ENCODE measurements around the gene ARHGEF4.
"Not testable (repeated sequence)": the region's sequence is repeated elsewhere in the genome, so short reads cannot be mapped to it uniquely, and the experiment has no call there.

The ARHGEF4 gene

DNA sequence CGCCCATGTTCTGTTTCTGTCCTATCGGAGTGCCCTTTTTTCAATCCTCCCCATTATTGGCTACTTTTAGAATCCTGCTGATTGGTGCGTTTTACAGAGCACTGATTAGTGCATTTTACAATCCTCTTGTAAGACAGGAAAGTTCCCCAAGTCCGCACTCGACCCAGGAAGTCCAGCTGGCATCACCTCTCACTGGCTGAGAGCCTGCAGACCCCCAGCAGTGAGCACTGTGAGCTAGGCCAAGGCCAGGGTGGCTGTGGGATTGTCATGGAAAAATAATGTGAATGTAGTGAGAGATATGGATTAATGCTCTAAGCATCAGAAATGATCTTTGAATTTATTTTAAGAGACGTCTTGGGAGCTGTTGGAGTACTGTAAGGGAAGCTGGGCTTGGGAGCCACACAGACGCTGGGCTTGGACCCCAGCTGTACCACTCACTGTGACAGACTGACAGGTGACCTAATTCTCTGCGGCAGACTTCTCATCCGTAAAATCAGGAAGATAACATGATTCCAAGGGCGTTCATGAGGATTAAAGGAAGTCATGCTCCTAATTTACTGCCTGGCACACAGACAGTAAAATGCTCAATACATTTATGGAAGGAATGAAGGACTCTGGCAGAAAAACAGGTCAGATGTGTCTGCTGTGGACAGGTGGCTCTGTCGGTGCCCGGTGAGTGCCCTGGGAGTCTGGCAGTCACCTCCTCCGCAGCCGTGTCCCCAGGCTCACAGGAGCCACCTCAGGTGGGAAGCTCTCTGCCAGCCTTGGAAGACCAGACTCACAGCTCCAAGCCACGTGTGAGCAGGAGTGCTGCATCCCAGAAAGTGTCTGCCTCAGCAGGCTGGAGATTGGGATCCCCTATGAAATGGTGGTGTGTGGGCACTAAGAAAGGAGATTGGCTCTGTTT is 151.1 kb downstream of the ARHGEF4 start:
- H3K9me2 ChIP-seq (replicated peaks; ENCODE audit: low read depth, low read length): no peaks in the 10 kb centered on the region
- no peak overlapping the region for H3K9ac ChIP-seq (ENCODE audit: low read depth, low read length, poor library complexity, severe bottlenecking)
- H4K20me1 ChIP-seq (ENCODE audit: insufficient read depth, low read length, poor library complexity, severe bottlenecking): no peaks in the 10 kb centered on the region
- H3K4me2 ChIP-seq (ENCODE audit: low read depth, low read length, poor library complexity, severe bottlenecking): no peak overlapping the region
- TF ChIP-seq, protein P1, sequence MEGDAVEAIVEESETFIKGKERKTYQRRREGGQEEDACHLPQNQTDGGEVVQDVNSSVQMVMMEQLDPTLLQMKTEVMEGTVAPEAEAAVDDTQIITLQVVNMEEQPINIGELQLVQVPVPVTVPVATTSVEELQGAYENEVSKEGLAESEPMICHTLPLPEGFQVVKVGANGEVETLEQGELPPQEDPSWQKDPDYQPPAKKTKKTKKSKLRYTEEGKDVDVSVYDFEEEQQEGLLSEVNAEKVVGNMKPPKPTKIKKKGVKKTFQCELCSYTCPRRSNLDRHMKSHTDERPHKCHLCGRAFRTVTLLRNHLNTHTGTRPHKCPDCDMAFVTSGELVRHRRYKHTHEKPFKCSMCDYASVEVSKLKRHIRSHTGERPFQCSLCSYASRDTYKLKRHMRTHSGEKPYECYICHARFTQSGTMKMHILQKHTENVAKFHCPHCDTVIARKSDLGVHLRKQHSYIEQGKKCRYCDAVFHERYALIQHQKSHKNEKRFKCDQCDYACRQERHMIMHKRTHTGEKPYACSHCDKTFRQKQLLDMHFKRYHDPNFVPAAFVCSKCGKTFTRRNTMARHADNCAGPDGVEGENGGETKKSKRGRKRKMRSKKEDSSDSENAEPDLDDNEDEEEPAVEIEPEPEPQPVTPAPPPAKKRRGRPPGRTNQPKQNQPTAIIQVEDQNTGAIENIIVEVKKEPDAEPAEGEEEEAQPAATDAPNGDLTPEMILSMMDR (conservative IDR thresholded peaks at IDR 0.05; ENCODE audit: low read length): no peak
- no peak for TF ChIP-seq EZH2phosphoT487 (IDR thresholded peaks at IDR 0.05; ENCODE audit: borderline replicate concordance)
- H3K9me3 ChIP-seq (ENCODE audit: insufficient read depth, low read depth, low read length): no peaks in the 10 kb centered on the region
- H3F3A ChIP-seq (ENCODE audit: low read depth): no peaks in the 10 kb centered on the region
- no peaks in the 10 kb centered on the region for H3K79me2 ChIP-seq (ENCODE audit: insufficient read depth, low read length)
- H3K36me3 ChIP-seq (ENCODE audit: insufficient read depth, low read length): no peaks in the 10 kb centered on the region
- H3K4me3 ChIP-seq (ENCODE audit: low read length, poor library complexity, severe bottlenecking): no peak overlapping the region
- H2AFZ ChIP-seq (ENCODE audit: low read length): no peak overlapping the region
- peaks cover 5% of the 10 kb centered on the region for H3K4me1 ChIP-seq (ENCODE audit: insufficient read depth, low read length, poor library complexity, severe bottlenecking)
- H3K27me3 ChIP-seq (ENCODE audit: insufficient read depth, low read length, poor library complexity, severe bottlenecking): no peaks in the 10 kb centered on the region

GRCh38 chr2:130991446-130991845 is 154.7 kb downstream of the ARHGEF4 start:
- not testable (repeated sequence) for H2AFZ ChIP-seq (ENCODE audit: low read length); H3K36me3 ChIP-seq (ENCODE audit: insufficient read depth, low read length); H3K9me3 ChIP-seq (ENCODE audit: insufficient read depth, low read depth, low read length); H3K4me1 ChIP-seq (ENCODE audit: insufficient read depth, low read length, poor library complexity, severe bottlenecking); H3K27me3 ChIP-seq (ENCODE audit: insufficient read depth, low read length, poor library complexity, severe bottlenecking); H3F3A ChIP-seq (ENCODE audit: low read depth); H3K9ac ChIP-seq (ENCODE audit: low read depth, low read length, poor library complexity, severe bottlenecking); H3K9me2 ChIP-seq (replicated peaks; ENCODE audit: low read depth, low read length); H3K4me3 ChIP-seq (ENCODE audit: low read length, poor library complexity, severe bottlenecking); H3K4me2 ChIP-seq (ENCODE audit: low read depth, low read length, poor library complexity, severe bottlenecking); H3K79me2 ChIP-seq (ENCODE audit: insufficient read depth, low read length); H4K20me1 ChIP-seq (ENCODE audit: insufficient read depth, low read length, poor library complexity, severe bottlenecking)

GRCh38 chr2:130992003-130992402 is 155.3 kb downstream of the ARHGEF4 start:
- H4K20me1 ChIP-seq (ENCODE audit: insufficient read depth, low read length, poor library complexity, severe bottlenecking): not testable (repeated sequence)

DNA sequence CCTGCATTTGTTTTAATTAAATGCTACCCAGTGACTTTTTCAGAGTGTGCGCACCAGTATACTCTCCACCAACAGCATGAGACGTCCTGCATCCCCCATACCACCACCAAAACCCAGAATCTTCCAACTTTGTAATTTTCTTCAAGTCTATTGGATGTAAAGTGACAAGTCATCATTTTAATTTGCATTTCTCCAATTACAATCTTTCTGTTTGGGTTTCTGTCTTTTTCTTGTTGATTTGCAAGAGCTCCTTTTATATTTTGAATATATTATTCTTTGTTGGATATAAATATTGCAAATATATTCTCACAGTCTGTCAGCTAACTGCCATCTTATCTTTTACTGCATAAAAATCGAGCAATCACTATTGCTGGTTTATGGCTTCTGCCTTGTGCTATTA is 160.0 kb downstream of the ARHGEF4 start:
- Histone ChIP-seq H3K79me2 (ENCODE audit: insufficient read depth, low read length) (no peaks in the 10 kb centered on the region), H3K27me3 (ENCODE audit: insufficient read depth, low read length, poor library complexity, severe bottlenecking) (no peaks in the 10 kb centered on the region), H3K9me3 (ENCODE audit: insufficient read depth, low read depth, low read length) (no peaks in the 10 kb centered on the region), H3K9me2 (replicated peaks; ENCODE audit: low read depth, low read length) (no peaks in the 10 kb centered on the region), H3K9ac (ENCODE audit: low read depth, low read length, poor library complexity, severe bottlenecking) (no peak overlapping the region), H3K4me3 (ENCODE audit: low read length, poor library complexity, severe bottlenecking) (no peak overlapping the region), H2AFZ (ENCODE audit: low read length) (no peak overlapping the region), H3K4me1 (ENCODE audit: insufficient read depth, low read length, poor library complexity, severe bottlenecking) (no peaks in the 10 kb centered on the region), H3F3A (ENCODE audit: low read depth) (no peaks in the 10 kb centered on the region), H4K20me1 (ENCODE audit: insufficient read depth, low read length, poor library complexity, severe bottlenecking) (no peaks in the 10 kb centered on the region), H3K36me3 (ENCODE audit: insufficient read depth, low read length) (no peaks in the 10 kb centered on the region), H3K4me2 (ENCODE audit: low read depth, low read length, poor library complexity, severe bottlenecking) (no peak overlapping the region)
- TF ChIP-seq, protein P1 (conservative IDR thresholded peaks at IDR 0.05; ENCODE audit: low read length): no peak
- no peak for TF ChIP-seq EZH2phosphoT487 (IDR thresholded peaks at IDR 0.05; ENCODE audit: borderline replicate concordance)

More at GRCh38 chr2:130992003-130992402, 155.3 kb downstream of the ARHGEF4 start:
- H3K4me2 ChIP-seq (ENCODE audit: low read depth, low read length, poor library complexity, severe bottlenecking); H3K4me3 ChIP-seq (ENCODE audit: low read length, poor library complexity, severe bottlenecking); H3K27me3 ChIP-seq (ENCODE audit: insufficient read depth, low read length, poor library complexity, severe bottlenecking); H3K36me3 ChIP-seq (ENCODE audit: insufficient read depth, low read length); H3K9me3 ChIP-seq (ENCODE audit: insufficient read depth, low read depth, low read length); H3F3A ChIP-seq (ENCODE audit: low read depth); H3K9ac ChIP-seq (ENCODE audit: low read depth, low read length, poor library complexity, severe bottlenecking); H3K9me2 ChIP-seq (replicated peaks; ENCODE audit: low read depth, low read length); H2AFZ ChIP-seq (ENCODE audit: low read length); H3K79me2 ChIP-seq (ENCODE audit: insufficient read depth, low read length); H3K4me1 ChIP-seq (ENCODE audit: insufficient read depth, low read length, poor library complexity, severe bottlenecking): not testable (repeated sequence)

All from Loucy (cell line).